ENCODE measurements around the gene IGF2R.

Gene IGF2R

GRCh38 chr6:159992366-159992765 is 23.5 kb downstream of the IGF2R start:
- no peak for DNase-seq (ENCODE audit: extremely low spot score)
- ChIA-PET CTCF (no interaction called here), POLR2A (no interaction called here)

GRCh38 chr6:159995405-159995804 is 26.5 kb downstream of the IGF2R start:
- no peak for DNase-seq (ENCODE audit: extremely low spot score)
- POLR2A ChIA-PET = no interaction called here
- TF ChIP-seq FOXK2 (IDR thresholded peaks at IDR 0.05) = no peak
- no peak for TF ChIP-seq ZNF384 (IDR thresholded peaks at IDR 0.05)
- CTCF ChIA-PET = no interaction called here

More at GRCh38 chr6:159992366-159992765, 23.5 kb downstream of the IGF2R start:
- no peak for TF ChIP-seq L3MBTL2 (conservative IDR thresholded peaks at IDR 0.05)
- TF ChIP-seq TARDBP (IDR thresholded peaks at IDR 0.05) = no peak
- no peak for TF ChIP-seq ZNF384 (IDR thresholded peaks at IDR 0.05)
- no peak for TF ChIP-seq CTBP1 (IDR thresholded peaks at IDR 0.05; ENCODE audit: borderline replicate concordance)
- no peak for TF ChIP-seq FOXK2 (IDR thresholded peaks at IDR 0.05)
- TF ChIP-seq LEF1 (IDR thresholded peaks at IDR 0.05; ENCODE audit: borderline replicate concordance) = no peak
- TF ChIP-seq ELF4 (IDR thresholded peaks at IDR 0.05) = no peak
- TF ChIP-seq FOXA1 (IDR thresholded peaks at IDR 0.05) = no peak

DNA sequence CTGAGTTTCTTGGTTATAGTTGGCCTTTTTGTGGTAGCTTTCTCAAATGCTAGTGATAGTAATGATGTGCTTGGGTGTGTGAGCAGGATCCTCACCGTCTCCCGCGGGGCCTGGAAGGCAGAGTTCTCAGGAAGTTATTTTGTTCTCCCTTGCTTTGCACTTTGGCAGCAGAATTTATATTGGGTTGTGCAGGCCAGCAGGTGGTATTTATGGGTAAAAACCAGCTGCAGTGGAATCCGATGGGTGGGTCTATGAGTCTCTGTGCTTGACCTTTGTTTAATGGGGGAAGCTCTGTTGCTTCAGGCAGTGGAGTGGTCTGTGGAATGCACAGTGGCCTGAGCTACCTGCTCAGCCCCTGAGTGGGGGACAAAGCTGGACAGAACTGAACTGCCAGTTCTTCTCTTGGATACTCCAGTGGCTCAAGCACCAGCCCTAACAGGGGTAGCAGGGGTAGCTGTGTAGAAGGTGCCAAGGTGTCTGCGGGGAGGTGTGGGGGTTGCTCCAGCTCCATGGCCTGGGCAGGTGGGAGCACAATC is 27.3 kb downstream of the IGF2R start:
- no peak for DNase-seq (ENCODE audit: extremely low spot score)
- ChIA-PET CTCF (no interaction called here), POLR2A (no interaction called here)
- no peak for TF ChIP-seq ZNF384 (IDR thresholded peaks at IDR 0.05)
- no peak for TF ChIP-seq FOXK2 (IDR thresholded peaks at IDR 0.05)
- TF ChIP-seq ARNT (IDR thresholded peaks at IDR 0.05) = no peak
- TF ChIP-seq ELF4 (IDR thresholded peaks at IDR 0.05) = no peak
- TF ChIP-seq BHLHE40 (IDR thresholded peaks at IDR 0.05; ENCODE audit: borderline replicate concordance) = no peak
- no peak for TF ChIP-seq FOXM1 (IDR thresholded peaks at IDR 0.05; ENCODE audit: borderline replicate concordance)
- TF ChIP-seq CTBP1 (IDR thresholded peaks at IDR 0.05; ENCODE audit: borderline replicate concordance) = no peak
- no peak for TF ChIP-seq NFRKB (IDR thresholded peaks at IDR 0.05)
- no peak for TF ChIP-seq L3MBTL2 (conservative IDR thresholded peaks at IDR 0.05)
- TF ChIP-seq LEF1 (IDR thresholded peaks at IDR 0.05; ENCODE audit: borderline replicate concordance) = no peak
- no peak for TF ChIP-seq SUZ12 (IDR thresholded peaks at IDR 0.05)
- TF ChIP-seq PKNOX1 (IDR thresholded peaks at IDR 0.05) = no peak
- no peak for TF ChIP-seq HDGF (IDR thresholded peaks at IDR 0.05; ENCODE audit: borderline replicate concordance)
- no peak for TF ChIP-seq FOXA1 (IDR thresholded peaks at IDR 0.05)
- TF ChIP-seq TARDBP (IDR thresholded peaks at IDR 0.05) = no peak
- no peak for TF ChIP-seq SP1 (IDR thresholded peaks at IDR 0.05)

GRCh38 chr6:159996626-159997497 is 28.0 kb downstream of the IGF2R start:
- no peak for TF ChIP-seq HDGF (IDR thresholded peaks at IDR 0.05; ENCODE audit: borderline replicate concordance)
- TF ChIP-seq PKNOX1 (IDR thresholded peaks at IDR 0.05) = no peak
- TF ChIP-seq NFRKB (IDR thresholded peaks at IDR 0.05) = no peak
- no peak for TF ChIP-seq ZNF384 (IDR thresholded peaks at IDR 0.05)
- no peak for TF ChIP-seq TARDBP (IDR thresholded peaks at IDR 0.05)
- TF ChIP-seq FOXM1 (IDR thresholded peaks at IDR 0.05; ENCODE audit: borderline replicate concordance) = no peak
- TF ChIP-seq BHLHE40 (IDR thresholded peaks at IDR 0.05; ENCODE audit: borderline replicate concordance) = no peak
- TF ChIP-seq L3MBTL2 (conservative IDR thresholded peaks at IDR 0.05) = no peak
- no peak for TF ChIP-seq SP1 (IDR thresholded peaks at IDR 0.05)
- TF ChIP-seq FOXK2 (IDR thresholded peaks at IDR 0.05) = no peak
- no peak for TF ChIP-seq ARNT (IDR thresholded peaks at IDR 0.05)
- TF ChIP-seq SUZ12 (IDR thresholded peaks at IDR 0.05) = no peak
- no peak for TF ChIP-seq FOXA1 (IDR thresholded peaks at IDR 0.05)
- TF ChIP-seq CTBP1 (IDR thresholded peaks at IDR 0.05; ENCODE audit: borderline replicate concordance) = no peak
- TF ChIP-seq ELF4 (IDR thresholded peaks at IDR 0.05) = no peak
- no peak for DNase-seq (ENCODE audit: extremely low spot score)
- ChIA-PET POLR2A (no interaction called here), CTCF (no interaction called here)

- ChIA-PET CTCF (no interaction called here), POLR2A (no interaction called here)
- TF ChIP-seq BHLHE40 (IDR thresholded peaks at IDR 0.05; ENCODE audit: borderline replicate concordance) (no peak), CTBP1 (IDR thresholded peaks at IDR 0.05; ENCODE audit: borderline replicate concordance) (no peak), SP1 (IDR thresholded peaks at IDR 0.05) (no peak), PKNOX1 (IDR thresholded peaks at IDR 0.05) (no peak), ZNF384 (IDR thresholded peaks at IDR 0.05) (no peak), ELF4 (IDR thresholded peaks at IDR 0.05) (no peak), FOXM1 (IDR thresholded peaks at IDR 0.05; ENCODE audit: borderline replicate concordance) (no peak), L3MBTL2 (conservative IDR thresholded peaks at IDR 0.05) (no peak), FOXK2 (IDR thresholded peaks at IDR 0.05) (no peak), FOXA1 (IDR thresholded peaks at IDR 0.05) (no peak), TARDBP (IDR thresholded peaks at IDR 0.05) (no peak), HDGF (IDR thresholded peaks at IDR 0.05; ENCODE audit: borderline replicate concordance) (no peak), SUZ12 (IDR thresholded peaks at IDR 0.05) (no peak)
Measured at GRCh38 chr6:159997498-159998101, 28.7 kb downstream of the IGF2R start.

GRCh38 chr6:159998538-159998937 is 29.7 kb downstream of the IGF2R start:
- TF ChIP-seq SP1 (IDR thresholded peaks at IDR 0.05) (no peak), ARNT (IDR thresholded peaks at IDR 0.05) (no peak), BHLHE40 (IDR thresholded peaks at IDR 0.05; ENCODE audit: borderline replicate concordance) (no peak), LEF1 (IDR thresholded peaks at IDR 0.05; ENCODE audit: borderline replicate concordance) (no peak), ZNF384 (IDR thresholded peaks at IDR 0.05) (no peak), SUZ12 (IDR thresholded peaks at IDR 0.05) (no peak), HDGF (IDR thresholded peaks at IDR 0.05; ENCODE audit: borderline replicate concordance) (no peak), PKNOX1 (IDR thresholded peaks at IDR 0.05) (no peak), FOXK2 (IDR thresholded peaks at IDR 0.05) (no peak), FOXM1 (IDR thresholded peaks at IDR 0.05; ENCODE audit: borderline replicate concordance) (no peak), NFRKB (IDR thresholded peaks at IDR 0.05) (no peak), L3MBTL2 (conservative IDR thresholded peaks at IDR 0.05) (no peak), TARDBP (IDR thresholded peaks at IDR 0.05) (no peak), ELF4 (IDR thresholded peaks at IDR 0.05) (no peak), CTBP1 (IDR thresholded peaks at IDR 0.05; ENCODE audit: borderline replicate concordance) (no peak), FOXA1 (IDR thresholded peaks at IDR 0.05) (no peak)
- ChIA-PET CTCF (no interaction called here), POLR2A (no interaction called here)
- no peak for DNase-seq (ENCODE audit: extremely low spot score)

More at GRCh38 chr6:159997498-159998101, 28.7 kb downstream of the IGF2R start:
- no peak for DNase-seq (ENCODE audit: extremely low spot score)

Measured in HEK293T (cell line).